Spleen (tissue), 11 donors: ENCODE measurements around the gene SLC22A23. TPM values are rescaled to one million over a fixed set of nuclear protein-coding genes. Genes with fewer than 3 reads are reported as not detected.

Experiments used
- DNase-seq: peaks from one replicate; pipeline ENCODE4 v3.0.0-alpha.2; 2020
- H3K27ac ChIP-seq, 8 donors: fragments of 200-600 bp; sonication (generic) in 7 of 8; 1 replicate in 4 of 8; 2 replicates in 4 of 8; pipeline versions ENCODE4 v1.5.0 to v1.8.0; 2016 to 2021; ENCODE audit warnings: inconsistent platforms in 4 of 8, mild to moderate bottlenecking in 4 of 8, moderate library complexity in 1 of 8
- H3K27me3 ChIP-seq, 7 donors: fragments of 200-600 bp; sonication (generic) in 6 of 7; replicated peaks in 1 of 7; 1 replicate in 4 of 7; 2 replicates in 3 of 7; pipeline versions ENCODE4 v1.5.0 to v1.8.0; 2016 to 2021; ENCODE audit warnings: inconsistent platforms in 3 of 7, mild to moderate bottlenecking in 1 of 7
- H3K36me3 ChIP-seq, 6 donors: fragments of 200-600 bp; sonication (generic) in 5 of 6; 1 replicate in 4 of 6; 2 replicates in 2 of 6; pipeline versions ENCODE4 v1.5.0 to v1.8.0; 2016 to 2021; ENCODE audit warnings: inconsistent platforms in 2 of 6
- H3K4me1 ChIP-seq, 6 donors: fragments of 200-600 bp; sonication (generic) in 5 of 6; 1 replicate in 3 of 6; 2 replicates in 3 of 6; pipeline versions ENCODE4 v1.5.0 to v1.8.0; 2016 to 2021; ENCODE audit warnings: inconsistent platforms in 3 of 6
- H3K4me3 ChIP-seq, 8 donors: fragments of 200-600 bp; sonication (generic) in 7 of 8; 1 replicate in 4 of 8; 2 replicates in 4 of 8; pipeline versions ENCODE4 v1.5.0 to v1.8.0; 2016 to 2021; ENCODE audit warnings: inconsistent platforms in 4 of 8, mild to moderate bottlenecking in 4 of 8, moderate library complexity in 2 of 8
- H3K9me3 ChIP-seq, 8 donors: fragments of 200-600 bp; sonication (generic) in 7 of 8; 1 replicate in 4 of 8; 2 replicates in 4 of 8; pipeline versions ENCODE4 v1.5.0 to v1.8.0; 2016 to 2021; ENCODE audit warnings: inconsistent platforms in 4 of 8
- CTCF ChIP-seq, 11 experiments: fragments of 200-600 bp in 7 of 11; fragments of 450-650 bp in 4 of 11; sonication (generic) in 4 of 11; IDR thresholded peaks in 8 of 11; conservative IDR thresholded peaks in 3 of 11; 1 replicate in 7 of 11; 2 replicates in 4 of 11; pipeline versions ENCODE4 v1.4.0 to v1.8.0; 2016 to 2021; ENCODE audit warnings: antibody characterized with exemption in 11 of 11, inconsistent platforms in 4 of 11, mild to moderate bottlenecking in 1 of 11
- POLR2A ChIP-seq, 3 donors: fragments of 450-650 bp; IDR thresholded peaks; one replicate each; pipeline ENCODE4 v1.5.1; 2017; ENCODE audit warnings: antibody characterized with exemption in 3 of 3, mild to moderate bottlenecking in 1 of 3
- POLR2AphosphoS5 ChIP-seq, 3 donors: sonication (generic); formaldehyde crosslinking; IDR thresholded peaks; one replicate each; pipeline ENCODE4 v1.5.1; 2017; ENCODE audit warnings: antibody characterized with exemption in 3 of 3
- WGBS, 5 donors: extraction: QIAGEN DNeasy Blood & Tissue Kit in 3 of 5; methylation state at CpG; one replicate each; pipeline versions ENCODE4 v1.1.5 to v1.1.7; 2013 to 2018; 5-methylcytosine and 5-hydroxymethylcytosine counted together
- intact Hi-C: fragments of 100-400 bp; cut with DNase I; formaldehyde crosslinking; loops from one replicate; pipeline ENCODE4 v1.15.0; 2023; ENCODE audit warnings: low total_unique reads
- polyA plus RNA-seq, 3 donors: library from polyadenylated mRNA; stranded (reverse); fragments of 200-250 nt; gene quantifications; one replicate each; pipeline ENCODE4 v1.2.1, GENCODE V29; 2013
- total RNA-seq, 7 donors: library from RNA; depleted of rRNA in 3 of 7; stranded (reverse); fragments of >200 nt in 3 of 7; fragmentation: NEBNext Ultra II Directional in 4 of 7; extraction: Animal tissue kit (Norgen Biotek cat#: 25700) in 4 of 7; gene quantifications; one replicate each; pipeline versions ENCODE4 v1.1.0 to v1.2.1, GENCODE V29; 2016 to 2021
- donor health status: healthy with polysubstance abuse.
- donor health status: DM: no; HTN: no; CAD: no; lungs with moderate emphysema.
- donor health status: DM: no; HTN: no; CAD: no.
- donor health status: Bipolar disorder and iron deficiency.
- donor health status: healthy.
- donor health status: DM: no; HTN: no; CAD: no.
- donor health status: DM: yes; HTN: yes; CAD: no.

The SLC22A23 gene
- total and polyA plus RNA-seq, 10 donors = 1.9 to 22.6 (median 18.3) TPM

- H3K9me3 ChIP-seq = no peaks in the 10 kb centered on the region
- peaks cover 0 to 14% (median 0%) of the 10 kb centered on the region in 7 donors for H3K27me3 ChIP-seq
- TF ChIP-seq POLR2A (IDR thresholded peaks at IDR 0.05) (no peak), POLR2AphosphoS5 (IDR thresholded peaks at IDR 0.05) (no peak), CTCF (IDR thresholded peaks at IDR 0.05 in 8 of 11, conservative IDR thresholded peaks at IDR 0.05 in 3 of 11) (no peak)
- WGBS, 5 donors = 77 to 87% (median 80%) methylated on average over 8 of the region's 8 CpGs
- no peak overlapping the region for H3K4me3 ChIP-seq
- no peak overlapping the region for H3K27ac ChIP-seq
- H3K4me1 ChIP-seq = no peaks in the 10 kb centered on the region
- intact Hi-C loops = no loop called here
- H3K36me3 ChIP-seq = no peaks in the 10 kb centered on the region
- DNase-seq = no peak
Observed at GRCh38 chr6:3442431-3443220, 14.2 kb downstream of the SLC22A23 start.

DNA sequence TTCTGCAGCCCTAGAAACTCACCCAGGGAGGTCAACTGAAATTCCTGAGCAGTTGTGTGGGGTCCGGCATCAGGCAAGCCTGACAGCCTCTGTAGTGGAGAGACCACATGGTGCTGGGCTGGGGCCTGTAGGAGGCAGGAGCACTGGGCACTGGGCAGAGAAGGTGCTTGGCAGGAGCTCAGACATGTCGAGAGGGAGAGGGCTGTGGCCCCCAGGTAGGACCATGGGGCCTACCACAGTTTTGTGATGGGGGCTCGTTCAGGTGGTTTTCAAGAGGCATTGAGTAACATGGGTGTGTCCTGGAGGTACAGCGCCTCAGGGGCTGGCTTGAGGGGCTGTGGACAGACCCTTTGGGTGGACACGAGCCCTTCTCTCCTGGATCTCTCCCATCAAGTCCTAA lies 15.9 kb downstream of the SLC22A23 start:
- no peak overlapping the region for H3K4me3 ChIP-seq
- H3K36me3 ChIP-seq = no peaks in the 10 kb centered on the region
- no peak for DNase-seq
- peaks cover 0 to 14% (median 0%) of the 10 kb centered on the region in 7 donors for H3K27me3 ChIP-seq
- H3K27ac ChIP-seq = no peak overlapping the region
- TF ChIP-seq POLR2A (IDR thresholded peaks at IDR 0.05) (no peak), POLR2AphosphoS5 (IDR thresholded peaks at IDR 0.05) (no peak)
- intact Hi-C loops = no loop called here
- no peaks in the 10 kb centered on the region for H3K4me1 ChIP-seq
- 85 to 94% (median 89%) methylated on average over 4 to 5 of the region's 5 CpGs for WGBS, 5 donors
- no peaks in the 10 kb centered on the region for H3K9me3 ChIP-seq

GRCh38 chr6:3439961-3440360 lies 16.9 kb downstream of the SLC22A23 start:
- Histone ChIP-seq H3K4me3 (no peak overlapping the region), H3K4me1 (no peaks in the 10 kb centered on the region), H3K9me3 (no peaks in the 10 kb centered on the region), H3K36me3 (no peaks in the 10 kb centered on the region), H3K27ac (no peak overlapping the region), H3K27me3 (peaks cover 0 to 14% (median 0%) of the 10 kb centered on the region in 7 donors)
- intact Hi-C loops = no loop called here
- TF ChIP-seq POLR2AphosphoS5 (IDR thresholded peaks at IDR 0.05) = no peak
- no peak for TF ChIP-seq CTCF (IDR thresholded peaks at IDR 0.05 in 8 of 11, conservative IDR thresholded peaks at IDR 0.05 in 3 of 11)
- TF ChIP-seq POLR2A (IDR thresholded peaks at IDR 0.05) = no peak
- DNase-seq = no peak
- WGBS, 5 donors = 78 to 86% (median 82%) methylated on average over 4 of the region's 4 CpGs

- WGBS, 5 donors = 65 to 79% (median 76%) methylated on average over 26 of the region's 26 CpGs
- no peaks in the 10 kb centered on the region for H3K4me1 ChIP-seq
- intact Hi-C loops = no loop called here
- H3K36me3 ChIP-seq = no peaks in the 10 kb centered on the region
- H3K9me3 ChIP-seq = no peaks in the 10 kb centered on the region
- DNase-seq = no peak
- no peak overlapping the region for H3K27ac ChIP-seq
- no peak for TF ChIP-seq POLR2A (IDR thresholded peaks at IDR 0.05)
- TF ChIP-seq POLR2AphosphoS5 (IDR thresholded peaks at IDR 0.05) = no peak
- no peak for TF ChIP-seq CTCF (IDR thresholded peaks at IDR 0.05 in 8 of 11, conservative IDR thresholded peaks at IDR 0.05 in 3 of 11)
- peaks cover 0 to 14% (median 0%) of the 10 kb centered on the region in 7 donors for H3K27me3 ChIP-seq
- no peak overlapping the region for H3K4me3 ChIP-seq
Observed at GRCh38 chr6:3438190-3439167, 18.4 kb downstream of the SLC22A23 start.
